ENCODE results near the gene SAP30BP. TPM values are rescaled to one million over a fixed set of nuclear protein-coding genes. Genes with fewer than 3 reads are reported as not detected.

The SAP30BP gene
- total RNA-seq, 2 donors from 2014 or later, result 47.2 to 73.8 TPM

DNA sequence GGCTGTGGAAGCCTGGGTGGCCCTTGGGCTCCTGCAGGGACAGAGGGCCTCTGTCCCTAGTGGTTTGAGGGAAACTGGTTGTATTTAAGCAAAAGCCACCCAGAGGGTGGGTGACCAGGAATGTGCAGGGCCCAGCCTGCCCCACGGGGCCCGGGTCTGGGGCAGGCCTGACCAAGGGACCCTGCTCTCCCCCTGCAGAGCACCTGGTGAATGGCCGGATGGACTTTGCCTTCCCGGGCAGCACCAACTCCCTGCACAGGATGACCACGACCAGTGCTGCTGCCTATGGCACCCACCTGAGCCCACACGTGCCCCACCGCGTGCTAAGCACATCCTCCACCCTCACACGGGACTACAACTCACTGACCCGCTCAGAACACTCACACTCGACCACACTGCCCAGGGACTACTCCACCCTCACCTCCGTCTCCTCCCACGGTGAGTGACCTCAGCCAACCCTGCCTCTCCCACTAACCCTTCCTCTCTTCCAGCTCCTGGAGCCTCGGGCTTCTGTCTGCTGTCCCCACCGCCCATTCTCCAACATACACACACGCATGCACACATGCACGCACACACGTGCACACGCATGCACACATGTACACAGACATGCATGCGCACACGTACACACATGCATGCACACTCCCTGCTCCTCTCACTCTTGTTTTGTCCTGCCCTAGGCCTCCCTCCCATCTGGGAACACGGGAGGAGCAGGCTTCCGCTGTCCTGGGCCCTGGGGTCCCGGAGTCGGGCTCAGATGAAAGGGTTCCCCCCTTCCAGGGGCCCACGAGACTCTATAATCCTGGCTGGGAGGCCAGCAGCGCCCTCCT lies 87.5 kb downstream of the SAP30BP start:
- intact Hi-C loops (cut with DNase I), result loop anchor here (5.0 kb wide), 1 partner anchor 82 kb away; no protein-coding TSS in a partner anchor
- 78 to 81% methylated on average over 21 to 27 of the region's 27 CpGs for WGBS, 2 donors
- Histone ChIP-seq H3K9me3 (no peaks in the 10 kb centered on the region), H3K4me1 (peaks cover 19% of the 10 kb centered on the region), H3K27me3 (no peaks in the 10 kb centered on the region), H3K27ac (peak overlapping the region in 3 of 4 donors; percentile 46 to 66 (median 54)), H3K36me3 (replicated peaks in 1 of 2; ENCODE audit: insufficient read depth in 1 of 2, low read depth in 2 of 2) (no peaks in the 10 kb centered on the region), H3K4me3 (no peak overlapping the region)
- TF ChIP-seq CTCF (IDR thresholded peaks at IDR 0.05), result no peak
- DNase-seq, result no peak
- no peak for ATAC-seq

- Histone ChIP-seq H3K27me3 (no peaks in the 10 kb centered on the region), H3K4me1 (peaks cover 14% of the 10 kb centered on the region), H3K9me3 (no peaks in the 10 kb centered on the region), H3K4me3 (no peak overlapping the region), H3K36me3 (replicated peaks in 1 of 2; ENCODE audit: insufficient read depth in 1 of 2, low read depth in 2 of 2) (no peaks in the 10 kb centered on the region), H3K27ac (no peak overlapping the region)
- WGBS, 2 donors, result 83 to 100% methylated on average over 3 to 20 of the region's 20 CpGs
- intact Hi-C loops (cut with DNase I), result loop anchor here (5.0 kb wide), 1 partner anchor 83 kb away; no protein-coding TSS in a partner anchor
- ATAC-seq (no peak), DNase-seq (no peak)
- TF ChIP-seq CTCF (IDR thresholded peaks at IDR 0.05), result no peak
- no peak for TF ChIP-seq POLR2A (IDR thresholded peaks at IDR 0.05)
These were observed 88.2 kb downstream of the SAP30BP start for GRCh38 chr17:75755205-75755901.

DNA sequence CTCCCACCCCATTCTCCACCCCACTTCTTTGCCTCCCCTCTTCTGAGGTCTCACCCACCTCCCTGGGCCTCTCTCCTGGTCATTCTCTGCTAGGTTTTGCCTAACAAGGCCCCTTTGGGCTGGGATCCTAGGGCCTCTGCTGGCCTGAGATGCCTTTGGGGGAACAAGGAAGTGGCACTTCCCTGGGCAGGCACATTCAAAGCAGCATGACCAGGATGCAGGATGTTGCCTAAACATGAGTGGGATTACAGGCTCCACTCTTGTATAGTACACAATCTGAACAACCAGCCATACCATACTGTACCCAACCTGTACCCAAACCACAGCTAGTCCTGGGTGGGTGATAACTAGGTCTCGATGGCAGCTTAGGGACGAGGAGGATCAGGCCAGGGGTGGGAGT lies 88.9 kb downstream of the SAP30BP start:
- no peaks in the 10 kb centered on the region for H3K9me3 ChIP-seq
- 90 to 100% methylated on average over 2 of the region's 2 CpGs for WGBS, 2 donors
- ATAC-seq (no peak), DNase-seq (no peak)
- H3K27ac ChIP-seq, result no peak overlapping the region
- TF ChIP-seq POLR2A (IDR thresholded peaks at IDR 0.05) (no peak), CTCF (IDR thresholded peaks at IDR 0.05) (no peak)
- peaks cover 14% of the 10 kb centered on the region for H3K4me1 ChIP-seq
- intact Hi-C loops (cut with DNase I), result loop anchor here (5.0 kb wide), 1 partner anchor 84 kb away; no protein-coding TSS in a partner anchor
- H3K36me3 ChIP-seq (replicated peaks in 1 of 2; ENCODE audit: insufficient read depth in 1 of 2, low read depth in 2 of 2), result no peaks in the 10 kb centered on the region
- H3K27me3 ChIP-seq, result no peaks in the 10 kb centered on the region
- no peak overlapping the region for H3K4me3 ChIP-seq

GRCh38 chr17:75756451-75757085 lies 89.4 kb downstream of the SAP30BP start:
- Histone ChIP-seq H3K27me3 (no peaks in the 10 kb centered on the region), H3K9me3 (no peaks in the 10 kb centered on the region), H3K36me3 (replicated peaks in 1 of 2; ENCODE audit: insufficient read depth in 1 of 2, low read depth in 2 of 2) (no peaks in the 10 kb centered on the region), H3K4me3 (no peak overlapping the region), H3K4me1 (peaks cover 14% of the 10 kb centered on the region), H3K27ac (no peak overlapping the region)
- TF ChIP-seq CTCF (IDR thresholded peaks at IDR 0.05) (no peak), POLR2A (IDR thresholded peaks at IDR 0.05) (no peak)
- intact Hi-C loops (cut with DNase I), result loop anchor here (5.0 kb wide), 1 partner anchor 84 kb away; no protein-coding TSS in a partner anchor
- WGBS, 2 donors, result 92 to 98% methylated on average over 9 to 26 of the region's 29 CpGs
- no peak for ATAC-seq
- no peak for DNase-seq

Measured in body of pancreas (tissue), 4 donors.